GM06990 (cell line): ENCODE data around the gene DEK.
"Not testable (repeated sequence)": the region's sequence is repeated elsewhere in the genome, so short reads cannot be mapped to it uniquely, and the experiment has no call there.

Source experiments
- DNase-seq: peaks from one replicate; pipeline ENCODE4 v3.0.0-alpha.2; 2011; ENCODE audit not compliant: insufficient read length; ENCODE audit errors: extremely low read depth
- H3K27me3 ChIP-seq: replicated peaks from 2 replicates; pipeline ENCODE4 v1.6.0; 2011; ENCODE audit warnings: low read length; ENCODE audit not compliant: control insufficient read depth, insufficient read depth
- H3K36me3 ChIP-seq: 2 replicates; pipeline ENCODE4 v1.5.1; 2011; ENCODE audit warnings: low read length; ENCODE audit not compliant: control insufficient read depth, insufficient read depth
- H3K4me3 ChIP-seq: replicated peaks from 2 replicates; pipeline ENCODE4 v1.5.1; 2011; ENCODE audit warnings: low read depth, mild to moderate bottlenecking, control low read depth, low read length
- TF ChIP-seq, protein P1 (sequence below): IDR thresholded peaks from 2 replicates; pipeline ENCODE4 v1.5.1; 2011; ENCODE audit warnings: low read length, control low read depth, mild to moderate bottlenecking, inconsistent platforms; ENCODE audit not compliant: insufficient read depth, poor library complexity, severe bottlenecking

The DEK gene

DNA sequence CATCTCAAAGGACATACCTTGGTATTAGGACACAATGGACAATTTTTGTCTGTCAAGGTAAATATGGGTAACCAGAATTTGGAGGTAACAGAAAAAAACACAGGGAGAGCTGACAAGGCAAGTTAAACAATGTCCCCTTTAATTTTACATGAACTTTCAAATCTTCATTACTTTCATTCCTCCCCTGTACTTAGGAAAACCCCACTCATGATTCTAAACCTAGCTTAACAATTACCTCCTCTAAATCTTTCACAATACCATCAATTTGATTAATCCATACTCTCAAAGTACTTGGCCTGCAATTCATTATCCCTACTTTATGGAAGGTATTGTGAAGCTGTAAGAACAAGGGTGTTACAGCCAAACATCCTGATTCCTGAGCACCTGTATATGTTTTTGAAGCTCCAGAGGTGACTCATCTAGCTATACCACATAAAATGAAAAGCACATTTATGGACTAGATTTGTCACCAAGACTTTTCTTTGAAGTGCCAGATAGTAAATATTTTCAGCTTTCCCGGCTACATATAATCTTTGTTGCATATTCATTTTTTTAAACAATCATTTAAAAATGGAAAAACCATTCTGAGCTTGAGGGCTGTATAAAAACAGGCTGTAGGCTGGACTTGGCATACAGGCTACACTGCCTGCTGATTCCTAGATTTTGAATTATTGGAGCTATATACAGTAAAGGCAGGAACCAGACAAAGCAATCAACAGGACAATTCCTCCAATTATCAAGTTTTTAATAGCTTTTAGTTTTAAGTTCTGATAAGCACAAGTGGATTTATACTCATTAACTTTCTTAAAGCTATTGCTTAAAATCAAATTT lies 22.9 kb downstream of the DEK start:
- Histone ChIP-seq H3K4me3 (no peak overlapping the region), H3K27me3 (no peaks in the 10 kb centered on the region), H3K36me3 (peaks cover 8% of the 10 kb centered on the region; the same call in 1 of the 2 replicates)
- TF ChIP-seq, protein P1, sequence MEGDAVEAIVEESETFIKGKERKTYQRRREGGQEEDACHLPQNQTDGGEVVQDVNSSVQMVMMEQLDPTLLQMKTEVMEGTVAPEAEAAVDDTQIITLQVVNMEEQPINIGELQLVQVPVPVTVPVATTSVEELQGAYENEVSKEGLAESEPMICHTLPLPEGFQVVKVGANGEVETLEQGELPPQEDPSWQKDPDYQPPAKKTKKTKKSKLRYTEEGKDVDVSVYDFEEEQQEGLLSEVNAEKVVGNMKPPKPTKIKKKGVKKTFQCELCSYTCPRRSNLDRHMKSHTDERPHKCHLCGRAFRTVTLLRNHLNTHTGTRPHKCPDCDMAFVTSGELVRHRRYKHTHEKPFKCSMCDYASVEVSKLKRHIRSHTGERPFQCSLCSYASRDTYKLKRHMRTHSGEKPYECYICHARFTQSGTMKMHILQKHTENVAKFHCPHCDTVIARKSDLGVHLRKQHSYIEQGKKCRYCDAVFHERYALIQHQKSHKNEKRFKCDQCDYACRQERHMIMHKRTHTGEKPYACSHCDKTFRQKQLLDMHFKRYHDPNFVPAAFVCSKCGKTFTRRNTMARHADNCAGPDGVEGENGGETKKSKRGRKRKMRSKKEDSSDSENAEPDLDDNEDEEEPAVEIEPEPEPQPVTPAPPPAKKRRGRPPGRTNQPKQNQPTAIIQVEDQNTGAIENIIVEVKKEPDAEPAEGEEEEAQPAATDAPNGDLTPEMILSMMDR, result no peak
- no peak for DNase-seq

DNA sequence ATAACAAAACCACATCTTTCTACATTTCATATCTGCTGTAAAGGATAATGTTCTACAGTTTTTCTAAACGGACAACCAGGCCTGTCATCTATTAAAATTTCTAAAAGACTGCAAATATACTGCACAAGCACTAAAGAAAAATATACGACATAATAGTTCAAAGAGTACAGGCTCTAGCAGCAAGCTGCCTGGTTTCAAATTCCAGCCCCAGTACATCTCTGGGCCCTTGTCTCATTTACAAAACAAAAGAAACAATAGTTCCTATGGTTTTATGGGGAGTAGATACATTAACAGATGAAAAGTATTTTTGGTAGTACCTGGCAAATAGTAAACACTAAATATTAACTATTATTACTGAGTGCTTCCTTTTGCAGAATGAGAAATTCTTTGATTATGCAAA lies 24.1 kb downstream of the DEK start:
- TF ChIP-seq, protein P1, result no peak
- Histone ChIP-seq H3K27me3 (no peaks in the 10 kb centered on the region), H3K36me3 (peaks cover 5% of the 10 kb centered on the region; the same call in 1 of the 2 replicates), H3K4me3 (no peak overlapping the region)
- DNase-seq, result no peak

DNA sequence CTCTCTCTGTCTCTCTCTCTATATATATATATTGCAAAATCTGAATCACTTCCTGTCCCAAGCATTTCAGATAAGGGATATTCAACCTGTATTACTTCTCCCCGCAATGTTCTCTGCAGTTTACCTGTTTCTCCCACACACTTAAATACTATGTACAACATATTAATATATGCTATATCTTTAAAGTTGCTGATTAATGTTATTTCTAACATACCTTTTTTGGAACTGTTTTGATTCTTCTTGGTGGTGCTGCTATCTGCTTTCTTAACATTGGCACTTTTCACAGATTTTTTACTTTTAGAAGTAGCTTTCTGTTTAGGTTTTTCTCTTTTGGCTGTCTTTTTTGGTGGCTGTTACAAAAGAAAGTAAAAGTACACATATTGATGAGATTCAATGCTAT lies 27.2 kb downstream of the DEK start:
- DNase-seq, result no peak
- Histone ChIP-seq H3K4me3 (no peak overlapping the region), H3K27me3 (no peaks in the 10 kb centered on the region), H3K36me3 (no peaks in the 10 kb centered on the region; the same call in 1 of the 2 replicates)
- TF ChIP-seq, protein P1, result no peak

DNA sequence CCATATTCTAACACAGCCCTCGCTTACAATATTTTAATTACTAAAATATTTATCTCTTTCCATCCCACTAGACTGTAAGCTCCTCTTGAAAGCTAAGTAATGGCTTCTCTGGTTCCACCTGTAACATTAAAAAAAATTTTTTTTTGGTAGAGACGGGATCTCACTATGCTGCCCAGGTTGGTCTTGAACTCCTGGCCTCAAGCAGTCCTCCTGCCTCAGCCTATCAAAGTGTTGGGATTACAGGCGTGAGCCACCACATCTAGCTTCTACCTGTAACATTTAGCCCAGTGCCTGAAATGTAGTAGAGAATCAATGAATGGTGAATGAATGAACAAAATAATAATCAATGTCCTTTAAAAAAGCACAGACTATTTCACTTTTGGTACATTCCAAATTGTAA lies 28.8 kb downstream of the DEK start:
- TF ChIP-seq, protein P1, result no peak
- H3K36me3 ChIP-seq, result no peaks in the 10 kb centered on the region; the same call in 1 of the 2 replicates
- H3K4me3 ChIP-seq, result no peak overlapping the region
- no peaks in the 10 kb centered on the region for H3K27me3 ChIP-seq
- DNase-seq, result no peak

DNA sequence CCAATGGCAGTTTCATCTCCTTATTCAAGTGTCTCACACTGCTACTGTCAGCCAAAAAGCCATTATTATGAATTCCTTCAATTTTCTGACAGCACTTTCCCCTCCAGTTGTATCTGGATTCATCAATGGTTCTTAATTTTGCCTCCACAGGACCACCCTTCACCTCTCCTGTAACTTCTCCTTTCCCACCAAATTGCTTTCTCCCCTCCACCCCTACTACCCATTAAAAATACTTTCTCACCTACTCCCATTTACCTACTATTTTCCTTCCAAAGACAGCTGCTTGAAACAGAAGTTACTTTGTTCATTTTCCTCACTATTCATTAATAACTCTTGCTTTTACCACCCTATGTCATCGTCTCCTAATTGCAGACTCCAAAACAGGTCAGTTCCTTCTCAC lies 29.8 kb downstream of the DEK start:
- no peaks in the 10 kb centered on the region; the same call in 1 of the 2 replicates for H3K36me3 ChIP-seq
- no peak for DNase-seq
- TF ChIP-seq, protein P1, result no peak

DNA sequence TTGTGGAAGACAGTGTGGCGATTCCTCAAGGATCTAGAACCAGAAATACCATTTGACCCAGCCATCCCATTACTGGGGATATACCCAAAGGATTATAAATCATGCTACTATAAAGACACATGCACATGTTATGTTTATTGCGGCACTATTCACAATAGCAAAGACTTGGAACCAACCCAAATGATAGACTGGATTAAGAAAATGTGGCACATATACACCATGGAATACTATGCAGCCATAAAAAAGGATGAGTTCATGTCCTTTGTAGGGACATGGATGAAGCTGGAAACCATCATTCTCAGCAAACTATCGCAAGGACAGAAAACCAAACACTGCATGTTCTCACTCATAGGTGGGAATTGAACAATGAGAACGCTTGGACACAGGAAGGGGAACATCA lies 30.6 kb downstream of the DEK start:
- H3K36me3 ChIP-seq, H3K27me3 ChIP-seq, DNase-seq, H3K4me3 ChIP-seq: not testable (repeated sequence)

More for the DNA sequence above, 29.8 kb downstream of the DEK start:
- no peak overlapping the region for H3K4me3 ChIP-seq
- H3K27me3 ChIP-seq, result no peaks in the 10 kb centered on the region

DNA sequence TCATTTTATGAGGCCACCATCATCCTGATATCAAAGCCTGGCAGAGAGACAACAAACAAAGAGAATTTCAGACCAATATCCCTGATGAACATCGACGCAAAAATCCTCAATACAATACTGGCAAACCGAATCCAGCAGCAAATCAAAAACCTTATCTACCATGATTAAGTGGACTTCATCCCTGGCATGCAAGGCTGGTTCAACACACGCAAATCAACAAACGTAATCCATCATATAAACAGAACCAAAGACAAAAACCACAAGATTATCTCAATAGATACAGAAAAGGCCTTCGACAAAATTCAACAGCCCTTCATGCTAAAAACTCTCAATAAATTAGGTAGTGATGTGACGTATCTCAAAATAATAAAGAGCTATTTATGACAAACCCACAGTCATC lies 32.5 kb downstream of the DEK start:
- not testable (repeated sequence) for H3K4me3 ChIP-seq, H3K27me3 ChIP-seq, DNase-seq, H3K36me3 ChIP-seq

DNA sequence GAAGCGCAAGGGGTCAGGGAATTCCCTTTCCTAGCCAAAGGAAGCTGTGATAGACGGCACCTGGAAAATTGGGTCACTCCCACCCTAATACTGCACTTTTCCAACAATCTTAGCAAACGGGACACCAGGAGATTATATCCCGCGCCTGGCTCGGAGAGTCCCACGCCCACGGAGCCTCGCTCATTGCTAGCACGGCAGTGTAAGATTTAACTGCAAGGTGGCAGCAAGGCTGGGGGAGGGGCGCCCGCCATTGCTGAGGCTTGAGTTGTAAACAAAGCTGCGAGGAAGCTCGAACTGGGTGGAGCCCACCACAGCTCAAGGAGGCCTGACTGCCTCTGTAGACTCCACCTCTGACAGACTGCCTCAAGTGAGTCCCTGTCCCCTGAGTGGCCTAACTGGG lies 35.7 kb downstream of the DEK start:
- H3K36me3 ChIP-seq, DNase-seq, H3K27me3 ChIP-seq, H3K4me3 ChIP-seq: not testable (repeated sequence)

DNA sequence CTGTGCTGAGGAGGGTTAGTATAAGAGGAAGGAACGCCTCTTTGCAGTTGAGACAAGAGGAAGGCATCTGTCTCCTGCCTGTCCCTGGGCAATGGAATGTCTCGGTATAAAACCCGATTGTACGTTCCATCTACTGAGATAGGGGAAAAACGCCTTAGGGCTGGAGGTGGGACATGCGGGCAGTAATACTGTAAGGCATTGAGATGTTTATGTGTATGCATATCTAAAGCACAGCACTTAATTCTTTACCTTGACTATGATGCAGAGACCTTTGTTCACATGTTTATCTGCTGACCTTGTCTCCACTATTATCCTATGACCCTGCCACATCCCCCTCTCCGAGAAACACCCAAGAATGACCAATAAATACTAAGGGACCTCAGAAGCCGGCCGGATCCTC lies 37.2 kb downstream of the DEK start:
- not testable (repeated sequence) for H3K27me3 ChIP-seq, H3K36me3 ChIP-seq, DNase-seq, H3K4me3 ChIP-seq
